Omental fat pad (tissue), 4 donors: ENCODE data around the gene SLC12A4. TPM values are rescaled to one million over a fixed set of nuclear protein-coding genes. Genes with fewer than 3 reads are reported as not detected.

Experiments used
- ATAC-seq: fragments of 150-250 bp; one replicate; pipeline ENCODE4 v1.9.1; 2016; ENCODE audit warnings: mild to moderate bottlenecking, moderate library complexity; ENCODE audit not compliant: low FRiP score
- DNase-seq: peaks from one replicate; pipeline ENCODE4 v3.0.0-alpha.2; 2019; ENCODE audit warnings: low spot score
- total RNA-seq, 4 donors: library from RNA; depleted of rRNA; stranded (reverse); fragments of >200 nt; gene quantifications; one replicate each; pipeline ENCODE4 v1.1.0, GENCODE V29; 2016
- TF ChIP-seq, protein P1 (sequence below), 3 donors: fragments of 450-650 bp; IDR thresholded peaks; one replicate each; pipeline ENCODE4 v1.5.1; 2016 to 2017; ENCODE audit warnings: antibody characterized with exemption in 3 of 3, mild to moderate bottlenecking in 3 of 3, moderate library complexity in 2 of 3

Gene SLC12A4
- total RNA-seq, 4 donors from 2014 or later = 39.4 to 92.2 (median 70.8) TPM

GRCh38 chr16:67950335-67950843 is 18.0 kb downstream of the SLC12A4 start:
- DNase-seq (no peak), ATAC-seq (no peak)
- TF ChIP-seq, protein P1, sequence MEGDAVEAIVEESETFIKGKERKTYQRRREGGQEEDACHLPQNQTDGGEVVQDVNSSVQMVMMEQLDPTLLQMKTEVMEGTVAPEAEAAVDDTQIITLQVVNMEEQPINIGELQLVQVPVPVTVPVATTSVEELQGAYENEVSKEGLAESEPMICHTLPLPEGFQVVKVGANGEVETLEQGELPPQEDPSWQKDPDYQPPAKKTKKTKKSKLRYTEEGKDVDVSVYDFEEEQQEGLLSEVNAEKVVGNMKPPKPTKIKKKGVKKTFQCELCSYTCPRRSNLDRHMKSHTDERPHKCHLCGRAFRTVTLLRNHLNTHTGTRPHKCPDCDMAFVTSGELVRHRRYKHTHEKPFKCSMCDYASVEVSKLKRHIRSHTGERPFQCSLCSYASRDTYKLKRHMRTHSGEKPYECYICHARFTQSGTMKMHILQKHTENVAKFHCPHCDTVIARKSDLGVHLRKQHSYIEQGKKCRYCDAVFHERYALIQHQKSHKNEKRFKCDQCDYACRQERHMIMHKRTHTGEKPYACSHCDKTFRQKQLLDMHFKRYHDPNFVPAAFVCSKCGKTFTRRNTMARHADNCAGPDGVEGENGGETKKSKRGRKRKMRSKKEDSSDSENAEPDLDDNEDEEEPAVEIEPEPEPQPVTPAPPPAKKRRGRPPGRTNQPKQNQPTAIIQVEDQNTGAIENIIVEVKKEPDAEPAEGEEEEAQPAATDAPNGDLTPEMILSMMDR (IDR thresholded peaks at IDR 0.05) = no peak

DNA sequence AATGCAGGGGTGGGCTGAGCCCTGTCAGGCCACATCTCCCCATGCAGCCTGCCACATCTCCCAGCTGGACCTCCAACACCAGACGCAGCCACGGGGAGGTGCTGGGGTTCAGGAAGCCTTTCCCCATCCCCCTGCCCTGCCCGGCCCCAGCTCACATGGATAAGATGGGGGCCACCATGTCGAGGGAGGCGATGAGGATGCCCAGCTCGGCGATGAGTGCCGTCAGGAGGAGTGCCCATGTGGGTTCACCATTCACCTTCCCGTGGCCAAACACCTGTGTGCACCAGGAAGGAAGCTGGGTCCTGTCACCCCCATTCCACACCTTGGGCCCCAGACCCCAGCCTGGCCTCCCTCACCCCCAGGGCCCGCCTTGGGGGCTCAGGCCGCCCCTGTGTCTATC is 18.8 kb downstream of the SLC12A4 start:
- ATAC-seq (no peak), DNase-seq (no peak)
- TF ChIP-seq, protein P1 (IDR thresholded peaks at IDR 0.05) = no peak

DNA sequence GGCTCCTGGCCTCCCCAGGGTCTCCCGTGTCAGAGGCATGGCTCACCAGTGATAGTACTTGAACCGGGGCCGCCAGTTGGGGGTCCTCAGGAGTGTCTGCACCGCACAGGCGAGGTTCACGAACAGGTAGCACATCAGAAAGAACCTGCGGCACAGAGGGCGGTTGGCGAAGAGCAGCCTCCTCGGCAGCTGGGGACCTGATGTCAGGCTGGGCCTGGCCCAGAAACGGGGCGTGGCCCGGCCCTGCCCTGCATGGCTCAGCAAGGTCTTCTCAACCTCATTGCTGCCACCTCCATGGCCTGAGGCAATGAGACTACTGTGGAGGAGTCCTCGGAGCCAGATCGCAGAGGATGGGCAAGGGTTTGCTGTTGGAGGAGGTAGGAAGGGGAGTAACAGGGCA is 20.4 kb downstream of the SLC12A4 start:
- ATAC-seq (no peak), DNase-seq (no peak)
- TF ChIP-seq, protein P1 (IDR thresholded peaks at IDR 0.05) = no peak

DNA sequence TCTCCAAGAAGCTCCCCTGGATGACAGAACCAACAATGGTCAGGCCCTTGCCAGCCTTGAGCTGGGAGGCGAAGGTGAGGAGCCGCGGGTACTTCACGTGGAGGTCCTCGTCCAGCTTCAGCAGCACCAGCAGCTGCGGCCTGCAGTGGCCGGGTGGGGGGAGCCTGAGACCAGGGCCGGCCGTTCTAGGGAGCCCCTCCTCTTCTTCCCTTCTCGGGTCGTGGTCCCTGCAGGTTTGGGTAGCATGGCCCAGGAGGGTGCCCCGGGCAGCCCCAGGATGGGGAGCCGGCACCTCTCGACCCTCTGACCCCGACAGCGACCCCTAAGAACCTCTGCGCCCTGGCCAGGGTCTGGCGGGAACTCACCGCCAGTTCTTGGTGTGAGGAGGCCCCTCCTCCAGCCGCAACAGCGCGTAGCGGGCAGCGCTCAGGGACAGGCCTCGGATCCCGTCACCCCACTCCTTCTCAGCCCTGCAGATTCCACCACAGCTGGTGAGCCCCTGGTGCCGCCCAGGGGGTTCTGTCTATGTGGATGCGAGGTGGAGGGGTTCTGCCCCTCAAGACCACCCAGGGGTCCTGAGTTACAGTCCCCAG is 21.4 kb downstream of the SLC12A4 start:
- TF ChIP-seq, protein P1 (IDR thresholded peaks at IDR 0.05) = no peak
- ATAC-seq (no peak), DNase-seq (no peak)

- TF ChIP-seq, protein P1 (IDR thresholded peaks at IDR 0.05) = no peak
- ATAC-seq = no peak
- no peak for DNase-seq
Observed at GRCh38 chr16:67946128-67946569, 22.3 kb downstream of the SLC12A4 start.

DNA sequence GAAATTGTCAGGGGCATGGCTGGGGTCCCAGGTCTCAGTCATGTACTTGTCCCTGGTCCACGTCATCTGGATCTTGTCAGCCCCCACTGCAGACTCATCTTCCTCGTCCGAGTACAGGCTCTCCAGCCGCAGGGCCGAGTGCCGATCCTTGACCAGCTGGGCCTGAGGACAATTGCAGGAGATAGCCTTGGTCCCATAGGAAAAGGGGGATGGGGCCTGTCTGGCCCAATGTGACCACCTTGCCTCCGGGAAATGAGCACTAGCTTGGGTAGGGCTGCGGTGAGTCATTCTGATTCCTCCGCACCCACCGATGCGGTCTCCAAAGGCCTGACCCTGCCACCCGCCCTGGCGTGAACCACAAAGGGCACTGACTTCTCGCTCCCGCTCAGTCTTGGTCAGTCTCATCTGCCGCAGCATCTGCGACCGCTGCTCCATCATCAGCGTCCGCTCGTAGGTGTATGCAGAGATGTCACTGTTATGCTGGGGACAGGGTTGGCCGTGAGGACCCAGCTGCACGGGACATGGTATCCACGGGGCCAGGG is 23.0 kb downstream of the SLC12A4 start:
- DNase-seq (no peak), ATAC-seq (no peak)
- TF ChIP-seq, protein P1 (IDR thresholded peaks at IDR 0.05) = no peak
